Neuronal stem cell (in vitro differentiated cells): ENCODE measurements around the gene TECTB.
A peak's percentile ranks its signal among the peaks of the same experiment; 100 is the strongest.

ENCODE experiments used
- DNase-seq: peaks from one replicate; pipeline ENCODE4 v3.0.0-alpha.2; 2013; ENCODE audit warnings: low spot score
- H2AFZ ChIP-seq: one replicate; pipeline ENCODE4 v1.6.1; 2013; ENCODE audit warnings: mild to moderate bottlenecking, low read length, inconsistent platforms
- H2AK5ac ChIP-seq: 2 replicates; pipeline ENCODE4 v1.6.1; 2013; ENCODE audit warnings: low read depth, mild to moderate bottlenecking, inconsistent platforms, low read length, moderate library complexity, mixed read lengths
- H2BK120ac ChIP-seq: 2 replicates; pipeline ENCODE4 v1.6.1; 2013; ENCODE audit warnings: low read depth, mild to moderate bottlenecking, inconsistent platforms, low read length, moderate library complexity, mixed read lengths
- H2BK12ac ChIP-seq: one replicate; pipeline ENCODE4 v1.6.1; 2013; ENCODE audit warnings: low read length, inconsistent platforms
- H2BK15ac ChIP-seq: 2 replicates; pipeline ENCODE4 v1.6.1; 2013; ENCODE audit warnings: mild to moderate bottlenecking, low read length, inconsistent platforms, mixed read lengths
- H2BK5ac ChIP-seq: one replicate; pipeline ENCODE4 v1.6.1; 2013; ENCODE audit warnings: inconsistent platforms, mild to moderate bottlenecking, low read length, moderate library complexity
- H3K14ac ChIP-seq: one replicate; pipeline ENCODE4 v1.6.1; 2013; ENCODE audit warnings: low read length, inconsistent platforms
- H3K18ac ChIP-seq: 2 replicates; pipeline ENCODE4 v1.6.1; 2013; ENCODE audit warnings: low read length, inconsistent platforms
- H3K23ac ChIP-seq: 2 replicates; pipeline ENCODE4 v1.6.1; 2013; ENCODE audit warnings: low read depth, mild to moderate bottlenecking, mixed read lengths, low read length, inconsistent platforms; ENCODE audit not compliant: poor library complexity
- H3K27ac ChIP-seq: replicated peaks from 3 replicates; pipeline ENCODE4 v1.5.1; 2013; ENCODE audit warnings: low read length, inconsistent platforms
- H3K27me3 ChIP-seq, 3 experiments: 2 replicates each; pipeline ENCODE4 v1.6.1; 2013; ENCODE audit warnings: low read length in 3 of 3, mild to moderate bottlenecking in 2 of 3, inconsistent platforms in 1 of 3, low read depth in 1 of 3, mixed read lengths in 1 of 3, moderate library complexity in 1 of 3; ENCODE audit not compliant: control insufficient read depth in 3 of 3, insufficient read depth in 3 of 3
- H3K36me3 ChIP-seq, 2 donors: replicated peaks in 1 of 2; 2 replicates each; pipeline ENCODE4 v1.6.1; 2013; ENCODE audit warnings: low read length in 2 of 2; ENCODE audit not compliant: control insufficient read depth in 2 of 2, insufficient read depth in 2 of 2
- H3K4ac ChIP-seq: 2 replicates; pipeline ENCODE4 v1.6.1; 2013; ENCODE audit warnings: inconsistent platforms, mild to moderate bottlenecking, low read length, moderate library complexity
- H3K4me1 ChIP-seq, 2 donors: 1 replicate in 1 of 2; 2 replicates in 1 of 2; pipeline ENCODE4 v1.6.1; 2013; ENCODE audit warnings: low read length in 2 of 2, low read depth in 1 of 2; ENCODE audit not compliant: control insufficient read depth in 2 of 2, insufficient read depth in 1 of 2
- H3K4me2 ChIP-seq: one replicate; pipeline ENCODE4 v1.6.1; 2013; ENCODE audit warnings: mild to moderate bottlenecking, low read length, inconsistent platforms; ENCODE audit not compliant: insufficient read depth, poor library complexity, severe bottlenecking
- H3K4me3 ChIP-seq, 2 donors: 2 replicates each; pipeline ENCODE4 v1.5.1; 2013; ENCODE audit warnings: low read length in 2 of 2, mild to moderate bottlenecking in 2 of 2, inconsistent platforms in 1 of 2, moderate library complexity in 1 of 2
- H3K79me1 ChIP-seq: one replicate; pipeline ENCODE4 v1.6.1; 2013; ENCODE audit warnings: low read depth, mild to moderate bottlenecking, inconsistent platforms, low read length, moderate library complexity
- H3K9ac ChIP-seq: one replicate; pipeline ENCODE4 v1.6.1; 2013; ENCODE audit warnings: mild to moderate bottlenecking, low read depth, low read length, inconsistent platforms; ENCODE audit not compliant: poor library complexity
- H3K9me3 ChIP-seq, 2 donors: replicated peaks in 1 of 2; 2 replicates each; pipeline versions ENCODE3 to v1.6.1; 2013; ENCODE audit warnings: low read length in 2 of 2, mild to moderate bottlenecking in 2 of 2, inconsistent platforms in 1 of 2, low read depth in 1 of 2, mixed read lengths in 1 of 2, moderate library complexity in 1 of 2; ENCODE audit not compliant: control insufficient read depth in 2 of 2, insufficient read depth in 1 of 2
- H4K8ac ChIP-seq: one replicate; pipeline ENCODE4 v1.6.1; 2013; ENCODE audit warnings: low read depth, mild to moderate bottlenecking, inconsistent platforms, low read length, moderate library complexity
- H4K91ac ChIP-seq: one replicate; pipeline ENCODE4 v1.6.1; 2013; ENCODE audit warnings: low read length, low read depth, mild to moderate bottlenecking, inconsistent platforms; ENCODE audit not compliant: poor library complexity
- WGBS, 2 donors: extraction: QIAGEN DNeasy Blood & Tissue Kit; methylation state at CpG; one replicate each; pipeline ENCODE4 v1.1.7; 2013; ENCODE audit warnings: missing lambda C conversion rate in 2 of 2, mixed read lengths in 1 of 2; ENCODE audit not compliant: insufficient read length in 2 of 2, insufficient replicate concordance in 1 of 2; ENCODE audit errors: extremely low coverage in 2 of 2; 5-methylcytosine and 5-hydroxymethylcytosine counted together

The TECTB gene

DNA sequence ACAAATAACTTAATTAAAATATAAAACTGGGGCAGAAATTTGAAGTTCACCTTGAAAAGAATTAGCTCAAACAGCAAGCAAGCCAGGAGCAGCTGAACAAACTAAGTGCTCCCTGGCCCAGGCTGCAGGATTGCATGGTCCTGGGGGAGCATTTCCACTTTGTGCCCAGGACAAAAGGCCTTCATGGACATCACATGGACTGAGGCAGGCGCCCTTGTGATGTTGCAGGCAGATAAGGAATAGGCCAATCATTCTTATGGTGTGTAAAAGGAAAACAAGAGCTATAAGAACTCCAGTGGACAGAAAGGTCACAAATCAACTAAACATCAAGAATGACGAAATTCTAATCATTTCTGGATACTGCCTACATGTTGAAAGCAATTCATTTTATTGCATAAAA lies 17.5 kb upstream of the TECTB start:
- Histone ChIP-seq H3K4me2 (no peak overlapping the region), H3K27ac (no peak overlapping the region), H3K4ac (no peak overlapping the region), H3K4me1 (peaks cover 0 to 10% of the 10 kb centered on the region in 2 donors), H3K23ac (no peak overlapping the region), H2AFZ (peak overlapping the region; percentile 68), H3K9ac (no peak overlapping the region), H3K9me3 (peaks cover 0 to 3% of the 10 kb centered on the region in 2 donors), H3K4me3 (no peak overlapping the region), H3K27me3 (peaks cover 0 to 3% (median 0%) of the 10 kb centered on the region in 3 experiments), H3K79me1 (no peaks in the 10 kb centered on the region), H2BK12ac (no peak overlapping the region), H2AK5ac (no peak overlapping the region), H3K18ac (no peak overlapping the region), H2BK15ac (no peak overlapping the region), H4K91ac (no peak overlapping the region), H3K14ac (no peak overlapping the region), H3K36me3 (no peaks in the 10 kb centered on the region), H2BK120ac (no peak overlapping the region), H2BK5ac (no peak overlapping the region), H4K8ac (no peak overlapping the region)
- no peak for DNase-seq
- WGBS, 2 donors, result no CpG with 5 or more reads among the region's 2 CpGs

DNA sequence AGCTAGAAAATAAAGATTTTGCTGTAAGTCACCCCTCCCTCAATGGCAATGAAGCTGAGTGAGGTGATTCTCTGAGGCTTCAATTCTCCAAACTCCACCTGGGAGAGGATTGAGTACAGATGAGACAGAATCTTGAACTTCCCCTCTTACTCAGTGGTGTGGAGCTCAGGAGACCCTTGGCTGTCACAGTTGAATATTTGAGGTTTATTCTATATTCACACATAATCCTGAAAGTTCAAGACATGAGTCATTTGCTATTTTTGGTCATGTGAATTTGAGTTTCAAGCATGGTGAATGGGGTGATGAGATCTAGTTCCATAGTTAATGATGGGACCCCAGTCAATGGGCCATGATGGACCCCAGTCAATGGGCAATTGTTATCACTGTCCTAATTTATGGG lies 13.9 kb upstream of the TECTB start:
- Histone ChIP-seq H3K18ac (no peak overlapping the region), H2BK120ac (no peak overlapping the region), H3K14ac (no peak overlapping the region), H3K4me2 (no peak overlapping the region), H3K27ac (no peak overlapping the region), H3K9me3 (peaks cover 0 to 3% of the 10 kb centered on the region in 2 donors), H3K36me3 (no peaks in the 10 kb centered on the region), H2BK5ac (no peak overlapping the region), H2AK5ac (no peak overlapping the region), H2BK12ac (no peak overlapping the region), H3K27me3 (no peaks in the 10 kb centered on the region), H3K79me1 (no peaks in the 10 kb centered on the region), H4K8ac (no peak overlapping the region), H3K4me1 (peaks cover 0 to 3% of the 10 kb centered on the region in 2 donors), H3K23ac (no peak overlapping the region), H2AFZ (no peak overlapping the region), H3K4me3 (no peak overlapping the region), H3K4ac (no peak overlapping the region), H4K91ac (no peak overlapping the region), H2BK15ac (no peak overlapping the region), H3K9ac (no peak overlapping the region)
- no peak for DNase-seq

DNA sequence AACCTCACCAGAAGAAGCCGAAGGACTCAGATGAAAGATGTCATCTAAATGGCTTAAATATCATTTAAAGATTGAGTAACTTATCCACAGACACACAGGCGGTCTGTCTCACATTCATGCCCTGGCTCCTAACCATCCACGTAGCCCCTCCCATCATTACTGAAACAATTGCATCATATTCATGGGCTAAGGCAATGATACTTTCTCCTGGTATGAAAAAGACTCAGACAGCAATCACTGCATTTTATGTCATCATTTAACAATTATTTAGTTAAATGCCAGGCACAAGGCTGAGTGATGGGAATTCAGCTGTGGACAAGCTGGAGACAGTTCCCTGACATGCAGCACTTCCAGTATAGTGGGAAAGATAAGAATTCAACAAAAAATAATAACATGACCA lies 11.2 kb upstream of the TECTB start:
- no peak overlapping the region for H3K9ac ChIP-seq
- peaks cover 0 to under 1% of the 10 kb centered on the region in 2 donors for H3K9me3 ChIP-seq
- no peak overlapping the region for H2BK120ac ChIP-seq
- no peak overlapping the region for H3K27ac ChIP-seq
- H3K4me2 ChIP-seq, result no peak overlapping the region
- H3K27me3 ChIP-seq, result no peaks in the 10 kb centered on the region
- no peak overlapping the region for H3K18ac ChIP-seq
- no peaks in the 10 kb centered on the region for H3K4me1 ChIP-seq
- H3K4me3 ChIP-seq, result no peak overlapping the region
- H3K36me3 ChIP-seq, result no peaks in the 10 kb centered on the region
- WGBS, 2 donors, result no CpG with 5 or more reads among the region's 3 CpGs
- H4K8ac ChIP-seq, result no peak overlapping the region
- H3K4ac ChIP-seq, result no peak overlapping the region
- no peak overlapping the region for H2BK5ac ChIP-seq
- DNase-seq, result no peak
- no peaks in the 10 kb centered on the region for H3K79me1 ChIP-seq
- no peak overlapping the region for H2BK15ac ChIP-seq
- H2AFZ ChIP-seq, result no peak overlapping the region
- no peak overlapping the region for H4K91ac ChIP-seq
- H2BK12ac ChIP-seq, result no peak overlapping the region
- H2AK5ac ChIP-seq, result no peak overlapping the region
- no peak overlapping the region for H3K14ac ChIP-seq
- no peak overlapping the region for H3K23ac ChIP-seq

DNA sequence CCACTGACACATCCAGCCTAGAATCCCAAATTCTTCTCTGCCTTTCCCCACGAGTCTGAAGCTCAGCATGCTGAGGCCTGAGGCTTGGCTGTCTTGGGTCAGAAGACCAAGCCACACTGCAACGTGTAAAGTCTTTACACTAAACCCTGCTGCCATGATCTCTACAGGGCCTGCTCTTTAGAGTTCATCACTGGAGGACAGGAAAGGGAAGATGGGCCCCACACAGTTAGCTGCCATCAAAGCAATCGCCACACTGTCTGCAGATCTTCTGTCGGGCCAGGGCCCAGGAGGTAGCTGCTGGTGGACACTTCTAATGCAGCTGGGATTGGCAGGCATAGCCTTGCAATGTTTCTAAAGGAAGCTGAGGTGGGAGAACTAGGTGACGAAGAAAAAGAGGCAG lies 8.4 kb upstream of the TECTB start:
- Histone ChIP-seq H3K4ac (no peak overlapping the region), H3K4me1 (peaks cover 8 to 11% of the 10 kb centered on the region in 2 donors), H4K91ac (no peak overlapping the region), H3K14ac (no peak overlapping the region), H3K36me3 (no peaks in the 10 kb centered on the region), H2AFZ (no peak overlapping the region), H3K27me3 (no peaks in the 10 kb centered on the region), H3K9me3 (no peaks in the 10 kb centered on the region), H3K9ac (no peak overlapping the region), H4K8ac (no peak overlapping the region), H2BK120ac (no peak overlapping the region), H3K27ac (no peak overlapping the region), H2BK5ac (no peak overlapping the region), H3K4me3 (no peak overlapping the region), H2AK5ac (no peak overlapping the region), H2BK15ac (no peak overlapping the region), H3K23ac (no peak overlapping the region), H3K18ac (no peak overlapping the region), H3K79me1 (no peaks in the 10 kb centered on the region), H2BK12ac (no peak overlapping the region), H3K4me2 (no peak overlapping the region)
- no CpG with 5 or more reads among the region's 5 CpGs for WGBS, 2 donors
- DNase-seq, result no peak
